ENCODE results near the gene FBXW9.
"Not testable (repeated sequence)": the region's sequence is repeated elsewhere in the genome, so short reads cannot be mapped to it uniquely, and the experiment has no call there.

DNA sequence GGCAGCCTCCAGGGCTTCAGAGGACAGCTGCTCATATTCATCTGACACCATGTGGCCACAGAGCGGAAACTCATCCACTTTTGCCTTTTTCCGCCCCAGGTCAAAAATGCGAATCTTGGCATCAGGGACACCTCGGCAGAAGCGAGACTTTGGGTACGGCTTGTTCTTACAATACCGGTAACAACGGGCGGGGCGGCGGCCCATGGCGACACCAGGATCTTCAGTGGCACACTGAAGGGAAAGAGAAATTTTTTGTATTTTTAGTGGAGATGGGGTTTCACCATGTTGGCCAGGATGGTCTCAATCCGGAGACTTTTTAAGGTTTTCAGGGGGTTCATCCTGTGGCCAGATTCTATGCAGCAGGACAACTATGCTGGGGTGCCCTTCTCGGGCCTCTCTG lies 52.7 kb downstream of the FBXW9 start:
- not testable (repeated sequence) for TF ChIP-seq BHLHE40 (IDR thresholded peaks at IDR 0.05; ENCODE audit: borderline replicate concordance); SP1 (IDR thresholded peaks at IDR 0.05); ELF4 (IDR thresholded peaks at IDR 0.05); SUZ12 (IDR thresholded peaks at IDR 0.05); ZNF384 (IDR thresholded peaks at IDR 0.05); TARDBP (IDR thresholded peaks at IDR 0.05); FOXA1 (IDR thresholded peaks at IDR 0.05); L3MBTL2 (conservative IDR thresholded peaks at IDR 0.05); HDGF (IDR thresholded peaks at IDR 0.05; ENCODE audit: borderline replicate concordance); FOXM1 (IDR thresholded peaks at IDR 0.05; ENCODE audit: borderline replicate concordance)
- TF ChIP-seq, protein P1, sequence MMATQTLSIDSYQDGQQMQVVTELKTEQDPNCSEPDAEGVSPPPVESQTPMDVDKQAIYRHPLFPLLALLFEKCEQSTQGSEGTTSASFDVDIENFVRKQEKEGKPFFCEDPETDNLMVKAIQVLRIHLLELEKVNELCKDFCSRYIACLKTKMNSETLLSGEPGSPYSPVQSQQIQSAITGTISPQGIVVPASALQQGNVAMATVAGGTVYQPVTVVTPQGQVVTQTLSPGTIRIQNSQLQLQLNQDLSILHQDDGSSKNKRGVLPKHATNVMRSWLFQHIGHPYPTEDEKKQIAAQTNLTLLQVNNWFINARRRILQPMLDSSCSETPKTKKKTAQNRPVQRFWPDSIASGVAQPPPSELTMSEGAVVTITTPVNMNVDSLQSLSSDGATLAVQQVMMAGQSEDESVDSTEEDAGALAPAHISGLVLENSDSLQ (IDR thresholded peaks at IDR 0.05), result not testable (repeated sequence)

Measured in HEK293T (cell line).